Measurements from ENCODE around the gene WDR87. TPM values are rescaled to one million over a fixed set of nuclear protein-coding genes. Genes with fewer than 3 reads are reported as not detected.

WDR87 gene
- total RNA-seq, 1 experiment from 2014 or later, result not detected

- DNase-seq, result no peak
- CTCF ChIA-PET, result interaction anchor here (0.6 to 2.2 kb wide), 4 partner anchors 25 to 187 kb away, joined by 3 to 18 read pairs (median 4); no protein-coding TSS in a partner anchor
- Histone ChIP-seq H2AFZ (peak overlapping the region; percentile 92), H4K20me1 (ENCODE audit: insufficient read depth) (peaks cover 5% of the 10 kb centered on the region; the same call in 1 of the 2 replicates), H3K4me2 (peak overlapping the region; percentile 87), H3F3A (ENCODE audit: insufficient read depth, low read depth) (peaks cover 13% of the 10 kb centered on the region), H3K4me1 (replicated peaks; ENCODE audit: insufficient read depth) (peaks cover 18% of the 10 kb centered on the region), H3K27me3 (ENCODE audit: insufficient read depth, low read depth) (no peaks in the 10 kb centered on the region), H3K36me3 (ENCODE audit: low read depth) (no peaks in the 10 kb centered on the region), H3K27ac (no peak overlapping the region), H3K9me3 (ENCODE audit: insufficient read depth, low read depth) (no peaks in the 10 kb centered on the region), H3K79me2 (ENCODE audit: low read depth) (peaks cover 37% of the 10 kb centered on the region), H3K4me3 (peak overlapping the region; percentile 100), H3K9me2 (ENCODE audit: insufficient read depth) (no peaks in the 10 kb centered on the region)
- POLR2A ChIA-PET (ENCODE audit: unreplicated experiment), result interaction anchor here (0.6 to 0.7 kb wide), 3 partner anchors 24 to 386 kb away, joined by 4 to 9 read pairs (median 4); no protein-coding TSS in a partner anchor
- intact Hi-C loops (cut with micrococcal nuclease; ENCODE audit: unreplicated experiment), result loop anchor here (1.0 to 10.0 kb wide), 3 partner anchors 82 to 477 kb away; partner anchors contain the start of genes GGN and SPRED3
- no TSS peak for BruUV-seq (replicated peaks)
- TF ChIP-seq EZH2 (IDR thresholded peaks at IDR 0.05; ENCODE audit: low read depth), result no peak
- TF ChIP-seq CTCF (conservative IDR thresholded peaks at IDR 0.05), result no peak
These were observed 1.5 kb upstream of the WDR87 start for GRCh38 chr19:37907735-37908455.

- Histone ChIP-seq H3K79me2 (ENCODE audit: low read depth) (peaks cover 37% of the 10 kb centered on the region), H3K4me2 (peak within 1 kb of the TSS; percentile 96), H3F3A (ENCODE audit: insufficient read depth, low read depth) (peaks cover 13% of the 10 kb centered on the region), H2AFZ (peak within 1 kb of the TSS; percentile 100), H3K27me3 (ENCODE audit: insufficient read depth, low read depth) (no peaks in the 10 kb centered on the region), H3K4me3 (peak within 1 kb of the TSS; percentile 100), H3K4me1 (replicated peaks; ENCODE audit: insufficient read depth) (peaks cover 18% of the 10 kb centered on the region), H3K9me3 (ENCODE audit: insufficient read depth, low read depth) (no peaks in the 10 kb centered on the region), H3K27ac (peak within 1 kb of the TSS; percentile 67), H4K20me1 (ENCODE audit: insufficient read depth) (peaks cover 5% of the 10 kb centered on the region; the same call in 1 of the 2 replicates), H3K36me3 (ENCODE audit: low read depth) (no peaks in the 10 kb centered on the region), H3K9me2 (ENCODE audit: insufficient read depth) (no peaks in the 10 kb centered on the region)
- intact Hi-C loops (cut with micrococcal nuclease; ENCODE audit: unreplicated experiment), result loop anchor here (1.0 to 10.0 kb wide), 4 partner anchors 25 to 478 kb away; partner anchors contain the start of genes GGN and SPRED3
- DNase-seq, result peak; percentile 88 to 97
- no peak for TF ChIP-seq EZH2 (IDR thresholded peaks at IDR 0.05; ENCODE audit: low read depth)
- no peak for TF ChIP-seq CTCF (conservative IDR thresholded peaks at IDR 0.05)
- TSS peak; percentile 39 for BruUV-seq (replicated peaks)
- ChIA-PET CTCF (interaction anchor here (0.5 to 2.2 kb wide), 5 partner anchors 25 to 188 kb away, joined by 3 to 18 read pairs (median 4); no protein-coding TSS in a partner anchor), POLR2A (ENCODE audit: unreplicated experiment) (interaction anchor here (0.5 to 0.7 kb wide), 10 partner anchors 25 to 387 kb away, joined by 3 to 25 read pairs (median 6); no protein-coding TSS in a partner anchor)
These were observed 708 bp upstream of the WDR87 start, which contains the start of gene SIPA1L3 for GRCh38 chr19:37906869-37907734. SIPA1L3 (plus strand) TSS chr19:37907208; CDS start chr19:38081566, 174,358 bp downstream.

- Histone ChIP-seq H3K4me2 (no peak overlapping the region), H3K27ac (no peak overlapping the region), H3K9me3 (ENCODE audit: insufficient read depth, low read depth) (no peaks in the 10 kb centered on the region), H3K36me3 (ENCODE audit: low read depth) (no peaks in the 10 kb centered on the region), H2AFZ (no peak overlapping the region), H4K20me1 (ENCODE audit: insufficient read depth) (peaks cover 2% of the 10 kb centered on the region; the same call in 1 of the 2 replicates), H3K27me3 (ENCODE audit: insufficient read depth, low read depth) (no peaks in the 10 kb centered on the region), H3K79me2 (ENCODE audit: low read depth) (peaks cover 9% of the 10 kb centered on the region), H3K4me3 (no peak overlapping the region), H3K4me1 (replicated peaks; ENCODE audit: insufficient read depth) (peaks cover 12% of the 10 kb centered on the region), H3F3A (ENCODE audit: insufficient read depth, low read depth) (peaks cover 13% of the 10 kb centered on the region), H3K9me2 (ENCODE audit: insufficient read depth) (no peaks in the 10 kb centered on the region)
- BruUV-seq (replicated peaks), result no TSS peak
- intact Hi-C loops (cut with micrococcal nuclease; ENCODE audit: unreplicated experiment), result loop anchor here (2.0 to 10.0 kb wide), 4 partner anchors 244 to 482 kb away; partner anchors contain the start of genes GGN, KCNK6, SPRED3 and YIF1B
- CTCF ChIA-PET, result interaction anchor here (1.2 to 1.5 kb wide), 4 partner anchors 29 to 485 kb away, joined by 3 to 5 read pairs (median 4); partner anchors contain the start of gene GGN
- no peak for TF ChIP-seq EZH2 (IDR thresholded peaks at IDR 0.05; ENCODE audit: low read depth)
- TF ChIP-seq CTCF (conservative IDR thresholded peaks at IDR 0.05), result no peak
- no peak for DNase-seq
- POLR2A ChIA-PET (ENCODE audit: unreplicated experiment), result interaction anchor here (0.7 kb wide), 2 partner anchors 87 to 292 kb away, joined by 4 read pairs; no protein-coding TSS in a partner anchor
These were observed 3.3 kb downstream of the WDR87 start for GRCh38 chr19:37903096-37903495.

Measured in PC-9 (cell line).